Parathyroid adenoma (tissue), 2 donors: Measurements from ENCODE around the gene WNT5A.

Experiments
- H2AFZ ChIP-seq: fragments of 300-600 bp; sonication (generic); one replicate; pipeline ENCODE4 v1.7.0; 2017; ENCODE audit warnings: antibody characterized with exemption, mild to moderate bottlenecking
- H3K27ac ChIP-seq: fragments of 300-600 bp; sonication (generic); one replicate; pipeline ENCODE4 v1.7.0; 2017
- H3K27me3 ChIP-seq: fragments of 300-600 bp; sonication (generic); one replicate; pipeline ENCODE4 v1.7.0; 2017; ENCODE audit warnings: low read length; ENCODE audit not compliant: control insufficient read depth, insufficient read depth
- H3K36me3 ChIP-seq: fragments of 300-600 bp; sonication (generic); one replicate; pipeline ENCODE4 v1.7.0; 2017; ENCODE audit warnings: low read length; ENCODE audit not compliant: control insufficient read depth, insufficient read depth
- H3K4me1 ChIP-seq: fragments of 300-600 bp; sonication (generic); one replicate; pipeline ENCODE4 v1.7.0; 2017; ENCODE audit warnings: control low read depth
- H3K4me2 ChIP-seq: fragments of 300-600 bp; sonication (generic); one replicate; pipeline ENCODE4 v1.7.0; 2017; ENCODE audit warnings: low read length
- H3K4me3 ChIP-seq: fragments of 300-600 bp; sonication (generic); one replicate; pipeline ENCODE4 v1.7.0; 2017; ENCODE audit warnings: low read depth, low read length
- H3K79me2 ChIP-seq: fragments of 300-600 bp; sonication (generic); one replicate; pipeline ENCODE4 v1.7.0; 2017; ENCODE audit warnings: control low read depth
- H3K9ac ChIP-seq: fragments of 300-600 bp; sonication (generic); one replicate; pipeline ENCODE4 v1.7.0; 2017; ENCODE audit warnings: mild to moderate bottlenecking
- H3K9me3 ChIP-seq: fragments of 300-600 bp; sonication (generic); one replicate; pipeline ENCODE4 v1.7.0; 2017; ENCODE audit warnings: low read length; ENCODE audit not compliant: control insufficient read depth
- TF ChIP-seq, protein P1 (sequence below): fragments of 300-600 bp; sonication (generic); IDR thresholded peaks from one replicate; pipeline ENCODE4 v1.7.0; 2017; ENCODE audit warnings: antibody characterized with exemption, mild to moderate bottlenecking
- donor health status: primary hyperparathyroidism.

Gene WNT5A

DNA sequence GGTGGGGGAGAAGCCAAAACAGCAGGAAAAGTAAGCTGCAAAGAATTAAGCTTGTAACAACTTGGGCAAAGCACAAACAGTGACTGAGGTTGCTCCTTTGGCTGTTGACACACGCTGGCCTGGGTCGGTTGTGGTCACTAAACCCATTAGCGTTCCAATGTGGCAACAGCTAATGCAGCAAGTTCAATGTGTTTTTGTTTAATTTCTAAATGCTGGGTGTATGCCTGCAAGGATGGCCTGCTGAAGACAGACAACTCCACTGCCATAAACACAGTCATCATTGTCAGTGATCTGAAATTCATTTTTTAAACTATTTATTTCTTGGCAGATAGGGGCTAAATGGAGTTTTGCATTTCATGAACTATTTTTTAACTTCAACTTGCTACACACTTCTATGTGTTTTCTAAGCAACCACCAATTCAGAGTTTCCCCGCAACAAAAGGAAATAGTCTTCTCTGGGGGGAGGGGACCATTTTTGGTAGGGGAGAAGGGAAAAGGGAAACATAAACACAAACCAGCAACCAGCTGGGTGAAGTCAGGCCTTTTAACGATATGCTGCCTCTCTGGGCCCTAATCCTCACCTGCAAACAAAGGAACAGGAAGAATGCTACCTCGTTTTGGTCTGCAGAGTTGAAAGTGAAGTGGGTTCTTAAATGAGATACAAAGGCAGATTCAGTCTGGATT lies 34.8 kb upstream of the WNT5A start:
- no peaks in the 10 kb centered on the region for H3K79me2 ChIP-seq
- no peaks in the 10 kb centered on the region for H3K27me3 ChIP-seq
- no peak overlapping the region for H3K4me3 ChIP-seq
- no peak overlapping the region for H3K27ac ChIP-seq
- H3K4me2 ChIP-seq = no peak overlapping the region
- no peaks in the 10 kb centered on the region for H3K9me3 ChIP-seq
- H2AFZ ChIP-seq = no peak overlapping the region
- H3K4me1 ChIP-seq = no peaks in the 10 kb centered on the region
- no peaks in the 10 kb centered on the region for H3K36me3 ChIP-seq
- TF ChIP-seq, protein P1, sequence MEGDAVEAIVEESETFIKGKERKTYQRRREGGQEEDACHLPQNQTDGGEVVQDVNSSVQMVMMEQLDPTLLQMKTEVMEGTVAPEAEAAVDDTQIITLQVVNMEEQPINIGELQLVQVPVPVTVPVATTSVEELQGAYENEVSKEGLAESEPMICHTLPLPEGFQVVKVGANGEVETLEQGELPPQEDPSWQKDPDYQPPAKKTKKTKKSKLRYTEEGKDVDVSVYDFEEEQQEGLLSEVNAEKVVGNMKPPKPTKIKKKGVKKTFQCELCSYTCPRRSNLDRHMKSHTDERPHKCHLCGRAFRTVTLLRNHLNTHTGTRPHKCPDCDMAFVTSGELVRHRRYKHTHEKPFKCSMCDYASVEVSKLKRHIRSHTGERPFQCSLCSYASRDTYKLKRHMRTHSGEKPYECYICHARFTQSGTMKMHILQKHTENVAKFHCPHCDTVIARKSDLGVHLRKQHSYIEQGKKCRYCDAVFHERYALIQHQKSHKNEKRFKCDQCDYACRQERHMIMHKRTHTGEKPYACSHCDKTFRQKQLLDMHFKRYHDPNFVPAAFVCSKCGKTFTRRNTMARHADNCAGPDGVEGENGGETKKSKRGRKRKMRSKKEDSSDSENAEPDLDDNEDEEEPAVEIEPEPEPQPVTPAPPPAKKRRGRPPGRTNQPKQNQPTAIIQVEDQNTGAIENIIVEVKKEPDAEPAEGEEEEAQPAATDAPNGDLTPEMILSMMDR = no peak
- no peak overlapping the region for H3K9ac ChIP-seq

DNA sequence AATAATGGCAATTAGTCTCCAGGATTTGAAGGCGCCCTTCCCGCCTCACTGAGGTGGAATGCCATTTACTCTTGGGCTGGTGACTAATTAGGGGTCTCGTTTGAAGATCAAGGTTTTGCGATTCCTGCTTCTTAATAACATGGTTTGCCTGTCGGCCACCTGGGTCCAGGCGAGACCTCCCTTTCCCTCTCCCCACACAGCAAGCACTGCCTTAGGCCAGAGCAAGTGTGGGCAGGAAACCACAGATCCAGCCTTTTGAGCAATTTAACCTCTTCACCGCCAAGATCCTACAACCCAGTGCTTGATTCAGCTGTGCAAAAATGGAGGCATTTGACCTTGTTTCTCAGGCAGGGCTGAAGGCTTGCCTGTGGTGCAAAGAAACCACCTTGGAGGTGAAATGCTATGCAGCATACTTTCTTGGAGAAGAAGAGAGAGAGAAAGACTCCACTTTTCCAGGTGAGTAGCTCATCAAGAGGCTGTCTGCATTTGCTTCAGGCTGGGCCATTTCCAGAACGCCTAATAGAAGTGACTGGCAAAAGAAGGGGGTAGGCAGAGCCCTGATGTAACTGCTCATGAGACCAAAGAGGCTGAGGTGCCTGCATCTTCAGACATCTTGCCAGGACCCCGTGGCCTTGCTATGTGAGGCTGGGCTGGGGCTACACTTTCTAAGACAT lies 34.1 kb upstream of the WNT5A start:
- Histone ChIP-seq H3K4me2 (no peak overlapping the region), H3K4me3 (no peak overlapping the region), H2AFZ (no peak overlapping the region), H3K9me3 (no peaks in the 10 kb centered on the region), H3K79me2 (no peaks in the 10 kb centered on the region), H3K36me3 (no peaks in the 10 kb centered on the region), H3K4me1 (no peaks in the 10 kb centered on the region), H3K27ac (no peak overlapping the region), H3K9ac (no peak overlapping the region), H3K27me3 (no peaks in the 10 kb centered on the region)
- TF ChIP-seq, protein P1 = no peak

DNA sequence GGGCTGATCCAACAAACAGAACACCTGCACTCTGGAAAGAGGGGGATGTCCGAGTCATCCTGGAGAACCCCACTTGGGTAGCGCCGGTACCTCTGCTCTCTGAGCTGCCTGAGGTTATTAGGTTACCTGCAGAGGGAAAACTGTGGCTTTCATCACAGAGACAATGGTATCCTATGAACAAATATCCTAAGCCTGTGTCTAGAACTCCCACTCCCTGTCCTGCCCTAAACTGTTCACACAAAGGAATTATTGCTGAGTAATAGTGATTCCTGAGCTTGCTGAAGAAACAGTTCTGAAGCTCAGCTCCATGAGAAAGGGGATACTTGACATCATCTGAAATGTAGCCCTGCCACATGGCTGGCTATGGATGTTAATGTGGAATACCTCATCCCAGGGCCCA lies 31.9 kb upstream of the WNT5A start:
- no peak overlapping the region for H3K4me2 ChIP-seq
- TF ChIP-seq, protein P1 = no peak
- H3K27me3 ChIP-seq = no peaks in the 10 kb centered on the region
- no peaks in the 10 kb centered on the region for H3K9me3 ChIP-seq
- no peak overlapping the region for H3K27ac ChIP-seq
- H3K36me3 ChIP-seq = no peaks in the 10 kb centered on the region
- H3K4me3 ChIP-seq = no peak overlapping the region
- H3K79me2 ChIP-seq = no peaks in the 10 kb centered on the region
- H3K9ac ChIP-seq = no peak overlapping the region
- H2AFZ ChIP-seq = no peak overlapping the region
- no peaks in the 10 kb centered on the region for H3K4me1 ChIP-seq

DNA sequence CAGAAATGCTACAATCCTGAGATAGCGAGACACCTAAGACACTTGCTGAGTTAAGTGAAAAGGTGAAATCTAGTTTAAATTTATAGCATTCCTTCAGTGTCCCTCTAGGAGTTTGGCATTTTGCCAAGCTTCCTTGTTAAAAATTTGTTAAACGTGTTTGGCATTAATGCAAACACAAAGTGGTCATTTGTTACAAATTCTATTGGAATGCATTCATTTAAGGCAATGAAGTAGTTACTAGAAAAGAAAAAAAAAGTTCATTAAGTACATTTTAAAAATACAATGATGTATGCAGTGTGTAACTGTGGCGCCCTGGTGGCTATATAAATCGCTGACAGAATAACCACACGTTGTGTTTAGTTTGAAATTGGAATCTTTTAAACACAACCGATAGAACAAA lies 31.3 kb upstream of the WNT5A start:
- Histone ChIP-seq H2AFZ (no peak overlapping the region), H3K9ac (no peak overlapping the region), H3K27me3 (no peaks in the 10 kb centered on the region), H3K4me2 (no peak overlapping the region), H3K4me1 (no peaks in the 10 kb centered on the region), H3K4me3 (no peak overlapping the region), H3K27ac (no peak overlapping the region), H3K36me3 (no peaks in the 10 kb centered on the region), H3K79me2 (no peaks in the 10 kb centered on the region), H3K9me3 (no peaks in the 10 kb centered on the region)
- TF ChIP-seq, protein P1 = no peak
